Measurements from ENCODE around the gene HTRA3.

The HTRA3 gene

DNA sequence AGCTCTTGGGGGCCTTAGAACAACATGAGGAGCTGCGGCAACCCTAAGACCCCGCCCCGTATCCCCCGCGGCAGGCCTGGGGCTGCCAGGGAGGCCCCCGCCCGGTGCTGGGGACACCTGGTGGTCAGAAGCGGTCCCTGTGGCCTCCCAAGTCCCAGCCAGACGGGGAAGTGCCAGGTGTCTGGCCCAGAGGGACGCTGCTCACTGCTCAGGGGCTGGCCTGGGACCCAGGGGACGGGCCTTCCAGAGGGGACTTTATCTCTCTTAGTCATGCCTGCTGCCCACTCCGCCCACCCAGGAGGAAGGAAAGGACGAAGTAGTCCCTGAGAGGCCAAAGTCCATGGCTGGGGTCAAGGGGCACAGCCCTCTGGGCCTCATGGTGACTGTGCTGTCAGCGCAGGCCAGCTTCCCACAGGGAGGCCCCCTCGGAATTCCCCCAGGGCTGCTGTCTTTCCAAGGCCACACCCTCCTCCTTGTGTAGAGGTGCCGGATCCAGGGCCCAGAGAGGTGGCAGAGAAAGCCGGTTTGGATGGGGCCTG, 31.0 kb upstream of the HTRA3 start:
- ATAC-seq, result no peak
- TF ChIP-seq CSRNP3 (CRISPR knock-in tag; IDR thresholded peaks at IDR 0.05), result no peak
- TF ChIP-seq ZFP3 (CRISPR knock-in tag; IDR thresholded peaks at IDR 0.05), result no peak
- TF ChIP-seq TSHZ2 (CRISPR knock-in tag; IDR thresholded peaks at IDR 0.05), result no peak
- no peak for TF ChIP-seq ARNTL (CRISPR knock-in tag; IDR thresholded peaks at IDR 0.05; ENCODE audit: borderline replicate concordance, low read depth)
- TF ChIP-seq ZNF8 (CRISPR knock-in tag; IDR thresholded peaks at IDR 0.05), result no peak
- TF ChIP-seq ZFP30 (CRISPR knock-in tag; IDR thresholded peaks at IDR 0.05), result no peak
- TF ChIP-seq SNAI2 (CRISPR knock-in tag; IDR thresholded peaks at IDR 0.05), result no peak

- no peak for ATAC-seq
- TF ChIP-seq ESRRG (CRISPR knock-in tag; IDR thresholded peaks at IDR 0.05), result no peak
- TF ChIP-seq TSHZ2 (CRISPR knock-in tag; IDR thresholded peaks at IDR 0.05), result no peak
- no peak for TF ChIP-seq ZFP30 (CRISPR knock-in tag; IDR thresholded peaks at IDR 0.05)
- no peak for TF ChIP-seq ZNF70 (CRISPR knock-in tag; IDR thresholded peaks at IDR 0.05)
- TF ChIP-seq OSR1 (CRISPR knock-in tag; IDR thresholded peaks at IDR 0.05), result no peak
- TF ChIP-seq, protein P1, sequence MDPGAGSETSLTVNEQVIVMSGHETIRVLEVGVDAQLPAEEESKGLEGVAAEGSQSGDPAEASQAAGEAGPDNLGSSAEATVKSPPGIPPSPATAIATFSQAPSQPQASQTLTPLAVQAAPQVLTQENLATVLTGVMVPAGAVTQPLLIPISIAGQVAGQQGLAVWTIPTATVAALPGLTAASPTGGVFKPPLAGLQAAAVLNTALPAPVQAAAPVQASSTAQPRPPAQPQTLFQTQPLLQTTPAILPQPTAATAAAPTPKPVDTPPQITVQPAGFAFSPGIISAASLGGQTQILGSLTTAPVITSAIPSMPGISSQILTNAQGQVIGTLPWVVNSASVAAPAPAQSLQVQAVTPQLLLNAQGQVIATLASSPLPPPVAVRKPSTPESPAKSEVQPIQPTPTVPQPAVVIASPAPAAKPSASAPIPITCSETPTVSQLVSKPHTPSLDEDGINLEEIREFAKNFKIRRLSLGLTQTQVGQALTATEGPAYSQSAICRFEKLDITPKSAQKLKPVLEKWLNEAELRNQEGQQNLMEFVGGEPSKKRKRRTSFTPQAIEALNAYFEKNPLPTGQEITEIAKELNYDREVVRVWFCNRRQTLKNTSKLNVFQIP (CRISPR knock-in tag; IDR thresholded peaks at IDR 0.05; ENCODE audit: borderline replicate concordance, low read depth), result no peak
- no peak for TF ChIP-seq TCF4 (CRISPR knock-in tag; IDR thresholded peaks at IDR 0.05; ENCODE audit: borderline replicate concordance)
- no peak for TF ChIP-seq TOX (CRISPR knock-in tag; IDR thresholded peaks at IDR 0.05; ENCODE audit: borderline replicate concordance)
Observed at GRCh38 chr4:8239226-8239625, 30.3 kb upstream of the HTRA3 start.

GRCh38 chr4:8239661-8240060, 29.9 kb upstream of the HTRA3 start:
- ATAC-seq, result no peak
- no peak for TF ChIP-seq TOX (CRISPR knock-in tag; IDR thresholded peaks at IDR 0.05; ENCODE audit: borderline replicate concordance)

DNA sequence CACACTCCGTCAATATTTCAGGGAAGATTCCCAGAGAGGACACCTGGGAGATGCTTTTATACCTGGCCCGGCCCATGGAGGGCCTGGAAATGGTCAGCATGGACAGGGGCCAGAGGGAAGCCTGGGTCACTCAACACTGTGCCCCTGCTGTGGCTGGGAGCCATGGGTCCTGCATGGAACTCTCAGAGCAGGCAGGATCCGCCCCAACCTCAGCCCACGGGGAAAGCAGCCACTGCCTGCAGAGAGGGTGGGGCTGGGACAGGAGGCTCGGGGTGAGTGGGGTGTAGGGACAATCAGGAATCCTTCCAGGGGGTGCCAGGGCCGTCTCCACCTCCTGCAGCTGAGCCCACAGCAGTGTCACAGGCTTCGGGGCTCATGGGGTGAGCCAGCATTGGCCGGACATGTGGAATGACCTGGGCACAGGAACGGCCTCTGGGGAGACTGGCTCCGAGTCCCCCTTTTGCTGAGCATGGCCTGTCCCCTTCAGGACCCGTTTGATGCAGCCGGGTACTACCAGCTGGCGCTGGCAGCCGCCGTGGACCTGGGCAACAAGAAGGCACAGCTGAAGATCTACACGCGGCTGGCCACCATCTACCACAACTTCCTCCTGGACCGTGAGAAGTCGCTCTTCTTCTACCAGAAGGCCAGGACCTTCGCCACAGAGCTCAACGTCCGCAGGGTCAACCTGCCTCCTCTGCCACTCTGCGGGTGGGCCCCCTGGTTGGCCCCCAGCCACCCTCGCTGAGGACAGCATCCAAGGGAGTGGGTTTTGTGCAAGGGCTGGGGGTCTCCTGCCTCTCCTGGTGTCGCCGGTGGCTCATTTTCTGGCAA, 29.1 kb upstream of the HTRA3 start:
- no peak for ATAC-seq
- TF ChIP-seq TOX (CRISPR knock-in tag; IDR thresholded peaks at IDR 0.05; ENCODE audit: borderline replicate concordance) (no peak), RARB (CRISPR knock-in tag; IDR thresholded peaks at IDR 0.05) (no peak), ZFP30 (CRISPR knock-in tag; IDR thresholded peaks at IDR 0.05) (no peak), PATZ1 (CRISPR knock-in tag; IDR thresholded peaks at IDR 0.05; ENCODE audit: borderline replicate concordance) (no peak), ARNTL (CRISPR knock-in tag; IDR thresholded peaks at IDR 0.05; ENCODE audit: borderline replicate concordance, low read depth) (no peak), ZC3H10 (CRISPR knock-in tag; IDR thresholded peaks at IDR 0.05) (no peak), TSHZ2 (CRISPR knock-in tag; IDR thresholded peaks at IDR 0.05) (no peak), CSDC2 (CRISPR knock-in tag; IDR thresholded peaks at IDR 0.05) (no peak), ESRRG (CRISPR knock-in tag; IDR thresholded peaks at IDR 0.05) (no peak)
- TF ChIP-seq, protein P1 (CRISPR knock-in tag; IDR thresholded peaks at IDR 0.05; ENCODE audit: borderline replicate concordance, low read depth), result no peak

Data from SK-N-SH treated with all-trans-retinoic acid at 6 μM for 48 hours (cell line).